Nephron progenitor cell (in vitro differentiated cells): Measurements from ENCODE around the gene GNA12.

Experiments
- DNase-seq: peaks from one replicate; pipeline ENCODE4 v3.0.0; 2021
- H3K27ac Mint-ChIP-seq: 2 replicates; pipeline ENCODE4 v1.8.0; 2021; ENCODE audit warnings: mild to moderate bottlenecking, moderate library complexity, mixed read lengths
- H3K27me3 Mint-ChIP-seq: 2 replicates; pipeline ENCODE4 v1.8.0; 2021; ENCODE audit warnings: mild to moderate bottlenecking, low read depth, mixed read lengths; ENCODE audit not compliant: poor library complexity
- H3K36me3 Mint-ChIP-seq: 2 replicates; pipeline ENCODE4 v1.8.0; 2021; ENCODE audit warnings: low read depth, mixed read lengths
- H3K4me1 Mint-ChIP-seq: 2 replicates; pipeline ENCODE4 v1.8.0; 2021; ENCODE audit warnings: mixed read lengths
- H3K4me3 Mint-ChIP-seq: 2 replicates; pipeline ENCODE4 v1.8.0; 2021; ENCODE audit warnings: mild to moderate bottlenecking, moderate library complexity, mixed read lengths
- H3K9me3 Mint-ChIP-seq: 2 replicates; pipeline ENCODE4 v1.8.0; 2021; ENCODE audit warnings: mild to moderate bottlenecking, moderate library complexity, mixed read lengths
- TF ChIP-seq, protein P1 (sequence below): fragments of 200-600 bp; sonication (generic); IDR thresholded peaks from 2 replicates; pipeline ENCODE4 v1.5.0; 2021; ENCODE audit warnings: antibody characterized with exemption

GNA12 gene

GRCh38 chr7:2777898-2778535 lies 66.1 kb downstream of the GNA12 start:
- H3K4me1 Mint-ChIP-seq: peaks cover 16% of the 10 kb centered on the region
- no peak overlapping the region for H3K4me3 Mint-ChIP-seq
- TF ChIP-seq, protein P1, sequence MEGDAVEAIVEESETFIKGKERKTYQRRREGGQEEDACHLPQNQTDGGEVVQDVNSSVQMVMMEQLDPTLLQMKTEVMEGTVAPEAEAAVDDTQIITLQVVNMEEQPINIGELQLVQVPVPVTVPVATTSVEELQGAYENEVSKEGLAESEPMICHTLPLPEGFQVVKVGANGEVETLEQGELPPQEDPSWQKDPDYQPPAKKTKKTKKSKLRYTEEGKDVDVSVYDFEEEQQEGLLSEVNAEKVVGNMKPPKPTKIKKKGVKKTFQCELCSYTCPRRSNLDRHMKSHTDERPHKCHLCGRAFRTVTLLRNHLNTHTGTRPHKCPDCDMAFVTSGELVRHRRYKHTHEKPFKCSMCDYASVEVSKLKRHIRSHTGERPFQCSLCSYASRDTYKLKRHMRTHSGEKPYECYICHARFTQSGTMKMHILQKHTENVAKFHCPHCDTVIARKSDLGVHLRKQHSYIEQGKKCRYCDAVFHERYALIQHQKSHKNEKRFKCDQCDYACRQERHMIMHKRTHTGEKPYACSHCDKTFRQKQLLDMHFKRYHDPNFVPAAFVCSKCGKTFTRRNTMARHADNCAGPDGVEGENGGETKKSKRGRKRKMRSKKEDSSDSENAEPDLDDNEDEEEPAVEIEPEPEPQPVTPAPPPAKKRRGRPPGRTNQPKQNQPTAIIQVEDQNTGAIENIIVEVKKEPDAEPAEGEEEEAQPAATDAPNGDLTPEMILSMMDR: no peak
- H3K27ac Mint-ChIP-seq: peak overlapping the region; percentile 66
- no peaks in the 10 kb centered on the region for H3K27me3 Mint-ChIP-seq
- peaks cover 14% of the 10 kb centered on the region for H3K9me3 Mint-ChIP-seq
- no peak for DNase-seq
- peaks cover 59% of the 10 kb centered on the region for H3K36me3 Mint-ChIP-seq

DNA sequence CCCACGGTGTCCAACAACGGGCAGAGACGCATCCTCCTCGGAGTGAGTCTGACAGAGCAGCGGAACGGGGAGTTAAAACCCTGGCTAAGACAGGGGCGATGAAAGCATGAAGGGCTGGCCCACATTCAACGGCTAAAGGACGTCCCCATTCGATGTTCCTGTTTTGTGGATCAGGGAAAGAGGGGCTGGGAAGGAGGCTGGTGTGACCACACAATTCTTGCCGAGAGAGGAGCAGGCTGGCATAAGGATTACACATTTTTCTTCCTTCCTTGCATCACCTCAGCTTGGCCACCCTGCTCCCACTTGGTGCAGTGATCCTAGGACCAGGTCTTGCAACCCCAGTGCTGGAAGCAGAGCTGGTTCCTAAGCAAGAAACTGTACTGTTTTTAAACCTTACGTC lies 67.7 kb downstream of the GNA12 start:
- H3K9me3 Mint-ChIP-seq: peaks cover 13% of the 10 kb centered on the region
- TF ChIP-seq, protein P1: no peak
- H3K4me3 Mint-ChIP-seq: no peak overlapping the region
- DNase-seq: no peak
- H3K27me3 Mint-ChIP-seq: no peaks in the 10 kb centered on the region
- peaks cover 16% of the 10 kb centered on the region for H3K4me1 Mint-ChIP-seq
- H3K27ac Mint-ChIP-seq: peak overlapping the region; percentile 66
- peaks cover 59% of the 10 kb centered on the region for H3K36me3 Mint-ChIP-seq

- DNase-seq: no peak
- TF ChIP-seq, protein P1: no peak
- peaks cover 17% of the 10 kb centered on the region for H3K9me3 Mint-ChIP-seq
- no peak overlapping the region for H3K4me3 Mint-ChIP-seq
- no peak overlapping the region for H3K27ac Mint-ChIP-seq
- H3K36me3 Mint-ChIP-seq: peaks cover 59% of the 10 kb centered on the region
- H3K27me3 Mint-ChIP-seq: no peaks in the 10 kb centered on the region
- H3K4me1 Mint-ChIP-seq: peaks cover 16% of the 10 kb centered on the region
Measured at GRCh38 chr7:2775785-2776184, 68.3 kb downstream of the GNA12 start.

DNA sequence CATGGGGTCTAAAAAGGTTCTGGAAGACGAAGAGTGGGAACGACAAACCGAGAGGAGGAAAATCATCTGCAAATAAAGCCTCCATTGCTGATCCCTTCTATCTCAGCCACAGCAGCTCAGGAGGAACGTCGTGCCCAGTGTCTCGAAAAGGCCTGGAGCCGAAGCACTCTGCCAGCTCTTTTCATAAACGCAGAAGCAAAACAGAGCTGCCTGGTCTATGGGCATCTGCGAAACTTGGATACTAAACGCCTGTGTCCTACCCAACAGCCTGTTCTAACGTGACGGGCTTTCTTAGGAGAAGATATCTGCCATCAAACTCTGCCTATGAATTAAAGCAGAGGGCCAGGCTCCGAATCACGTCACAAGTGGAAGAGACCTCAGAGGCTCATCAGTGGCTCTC lies 68.7 kb downstream of the GNA12 start:
- peaks cover 59% of the 10 kb centered on the region for H3K36me3 Mint-ChIP-seq
- no peak overlapping the region for H3K4me3 Mint-ChIP-seq
- peak overlapping the region; percentile 70 for H3K27ac Mint-ChIP-seq
- TF ChIP-seq, protein P1: no peak
- H3K9me3 Mint-ChIP-seq: peaks cover 21% of the 10 kb centered on the region
- no peak for DNase-seq
- H3K27me3 Mint-ChIP-seq: peaks cover 3% of the 10 kb centered on the region
- peaks cover 16% of the 10 kb centered on the region for H3K4me1 Mint-ChIP-seq

GRCh38 chr7:2774935-2775334 lies 69.2 kb downstream of the GNA12 start:
- Mint-ChIP-seq H3K27ac (peak overlapping the region; percentile 70), H3K27me3 (peaks cover 5% of the 10 kb centered on the region), H3K9me3 (peaks cover 25% of the 10 kb centered on the region), H3K36me3 (peaks cover 59% of the 10 kb centered on the region), H3K4me3 (no peak overlapping the region), H3K4me1 (peaks cover 16% of the 10 kb centered on the region)
- TF ChIP-seq, protein P1: no peak
- DNase-seq: no peak

- Mint-ChIP-seq H3K27me3 (peaks cover 5% of the 10 kb centered on the region), H3K27ac (peak overlapping the region; percentile 30), H3K36me3 (peaks cover 66% of the 10 kb centered on the region), H3K4me3 (no peak overlapping the region), H3K9me3 (peaks cover 31% of the 10 kb centered on the region), H3K4me1 (peaks cover 16% of the 10 kb centered on the region)
- TF ChIP-seq, protein P1: no peak
- DNase-seq: no peak
Measured at GRCh38 chr7:2774280-2774679, 69.8 kb downstream of the GNA12 start.
